ENCODE measurements around the gene EFNA5. TPM values are rescaled to one million over a fixed set of nuclear protein-coding genes. Genes with fewer than 3 reads are reported as not detected.

EFNA5 gene
- total RNA-seq, 1 experiment from 2014 or later = 1.5 TPM

- no peak overlapping the region for H3K4me3 ChIP-seq (ENCODE audit: low read depth, low read length)
- H3K27ac Mint-ChIP-seq (ENCODE audit: unreplicated experiment) = no peak overlapping the region
- no peak for DNase-seq
- peaks cover 15% of the 10 kb centered on the region for H3K4me1 ChIP-seq
- intact Hi-C loops (cut with micrococcal nuclease; ENCODE audit: unreplicated experiment) = no loop called here
- ChIA-PET POLR2A (no interaction called here), CTCF (no interaction called here)
- TF ChIP-seq, protein P1, sequence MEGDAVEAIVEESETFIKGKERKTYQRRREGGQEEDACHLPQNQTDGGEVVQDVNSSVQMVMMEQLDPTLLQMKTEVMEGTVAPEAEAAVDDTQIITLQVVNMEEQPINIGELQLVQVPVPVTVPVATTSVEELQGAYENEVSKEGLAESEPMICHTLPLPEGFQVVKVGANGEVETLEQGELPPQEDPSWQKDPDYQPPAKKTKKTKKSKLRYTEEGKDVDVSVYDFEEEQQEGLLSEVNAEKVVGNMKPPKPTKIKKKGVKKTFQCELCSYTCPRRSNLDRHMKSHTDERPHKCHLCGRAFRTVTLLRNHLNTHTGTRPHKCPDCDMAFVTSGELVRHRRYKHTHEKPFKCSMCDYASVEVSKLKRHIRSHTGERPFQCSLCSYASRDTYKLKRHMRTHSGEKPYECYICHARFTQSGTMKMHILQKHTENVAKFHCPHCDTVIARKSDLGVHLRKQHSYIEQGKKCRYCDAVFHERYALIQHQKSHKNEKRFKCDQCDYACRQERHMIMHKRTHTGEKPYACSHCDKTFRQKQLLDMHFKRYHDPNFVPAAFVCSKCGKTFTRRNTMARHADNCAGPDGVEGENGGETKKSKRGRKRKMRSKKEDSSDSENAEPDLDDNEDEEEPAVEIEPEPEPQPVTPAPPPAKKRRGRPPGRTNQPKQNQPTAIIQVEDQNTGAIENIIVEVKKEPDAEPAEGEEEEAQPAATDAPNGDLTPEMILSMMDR (IDR thresholded peaks at IDR 0.05; ENCODE audit: insufficient read depth in 1 of 2, low read depth in 1 of 2, low read length in 1 of 2, severe bottlenecking in 1 of 2, unreplicated experiment in 1 of 2) = no peak
- BruUV-seq (replicated peaks) = no TSS peak
- H3K9me3 ChIP-seq = no peaks in the 10 kb centered on the region
- no peaks in the 10 kb centered on the region for H3K27me3 Mint-ChIP-seq (ENCODE audit: insufficient read depth, unreplicated experiment)
- no peaks in the 10 kb centered on the region for H3K36me3 ChIP-seq (ENCODE audit: control insufficient read depth, insufficient read depth, low read length)
- no peaks in the 10 kb centered on the region for H3K36me3 Mint-ChIP-seq (ENCODE audit: insufficient read depth, unreplicated experiment)
- H3K27me3 ChIP-seq (replicated peaks; ENCODE audit: control insufficient read depth, insufficient read depth, low read length) = no peaks in the 10 kb centered on the region
- H3K4me3 Mint-ChIP-seq (ENCODE audit: unreplicated experiment) = no peak overlapping the region
- peaks cover 28% of the 10 kb centered on the region for H3K4me1 Mint-ChIP-seq (ENCODE audit: low read depth, unreplicated experiment)
- H3K9me3 Mint-ChIP-seq (ENCODE audit: unreplicated experiment) = no peaks in the 10 kb centered on the region
Measured at GRCh38 chr5:107464416-107464815, 206.3 kb downstream of the EFNA5 start.

DNA sequence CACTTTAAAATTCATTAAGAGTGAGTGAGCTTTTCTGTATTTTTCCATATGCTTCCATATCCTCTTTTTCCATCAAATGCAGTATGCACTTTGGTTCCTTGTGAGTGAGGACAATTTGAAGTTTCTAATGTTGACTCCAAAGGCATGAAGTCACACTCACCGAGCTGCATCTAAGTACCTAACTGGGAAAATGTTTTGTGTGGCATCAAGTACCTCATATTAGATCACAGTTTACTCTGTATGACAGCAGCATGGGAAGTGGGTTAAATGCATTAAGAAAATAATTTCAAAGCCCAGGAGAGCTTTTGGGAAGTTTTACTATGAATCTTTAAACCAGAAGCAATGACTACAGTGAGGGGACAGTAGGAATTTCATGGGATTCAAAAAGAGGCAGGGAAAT lies 207.0 kb downstream of the EFNA5 start:
- ChIA-PET POLR2A (no interaction called here), CTCF (no interaction called here)
- intact Hi-C loops (cut with micrococcal nuclease; ENCODE audit: unreplicated experiment) = no loop called here
- no peak overlapping the region for H3K4me3 ChIP-seq (ENCODE audit: low read depth, low read length)
- Mint-ChIP-seq H3K36me3 (ENCODE audit: insufficient read depth, unreplicated experiment) (no peaks in the 10 kb centered on the region), H3K9me3 (ENCODE audit: unreplicated experiment) (no peaks in the 10 kb centered on the region), H3K4me1 (ENCODE audit: low read depth, unreplicated experiment) (peaks cover 25% of the 10 kb centered on the region), H3K27ac (ENCODE audit: unreplicated experiment) (no peak overlapping the region), H3K4me3 (ENCODE audit: unreplicated experiment) (no peak overlapping the region), H3K27me3 (ENCODE audit: insufficient read depth, unreplicated experiment) (no peaks in the 10 kb centered on the region)
- no TSS peak for BruUV-seq (replicated peaks)
- H3K9me3 ChIP-seq = no peaks in the 10 kb centered on the region
- H3K27me3 ChIP-seq (replicated peaks; ENCODE audit: control insufficient read depth, insufficient read depth, low read length) = no peaks in the 10 kb centered on the region
- H3K36me3 ChIP-seq (ENCODE audit: control insufficient read depth, insufficient read depth, low read length) = no peaks in the 10 kb centered on the region
- peaks cover 15% of the 10 kb centered on the region for H3K4me1 ChIP-seq
- no peak for DNase-seq
- TF ChIP-seq, protein P1 (IDR thresholded peaks at IDR 0.05; ENCODE audit: insufficient read depth in 1 of 2, low read depth in 1 of 2, low read length in 1 of 2, severe bottlenecking in 1 of 2, unreplicated experiment in 1 of 2) = no peak

DNA sequence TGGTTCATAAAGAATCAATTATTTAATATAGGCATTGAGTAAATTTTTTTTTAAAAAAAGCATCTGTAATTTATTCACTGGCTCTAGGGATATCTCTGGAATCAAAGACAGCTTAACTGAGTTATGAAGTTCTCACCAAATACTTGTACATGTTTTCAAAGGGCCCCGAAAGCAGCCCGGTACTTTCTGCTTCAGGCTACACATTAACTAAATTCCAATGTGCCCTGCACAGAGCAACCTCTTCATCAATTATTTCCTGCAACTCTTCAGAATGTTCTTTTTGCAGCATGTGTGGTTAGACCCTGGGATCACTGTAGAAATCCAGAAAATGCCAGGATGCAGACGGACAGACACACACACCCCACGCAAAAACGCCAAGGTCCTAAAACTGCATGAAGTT lies 209.0 kb downstream of the EFNA5 start:
- no peaks in the 10 kb centered on the region for H3K9me3 ChIP-seq
- H3K27me3 ChIP-seq (replicated peaks; ENCODE audit: control insufficient read depth, insufficient read depth, low read length) = no peaks in the 10 kb centered on the region
- peaks cover 28% of the 10 kb centered on the region for H3K4me1 Mint-ChIP-seq (ENCODE audit: low read depth, unreplicated experiment)
- H3K9me3 Mint-ChIP-seq (ENCODE audit: unreplicated experiment) = no peaks in the 10 kb centered on the region
- H3K36me3 Mint-ChIP-seq (ENCODE audit: insufficient read depth, unreplicated experiment) = no peaks in the 10 kb centered on the region
- no peaks in the 10 kb centered on the region for H3K36me3 ChIP-seq (ENCODE audit: control insufficient read depth, insufficient read depth, low read length)
- no peak overlapping the region for H3K4me3 Mint-ChIP-seq (ENCODE audit: unreplicated experiment)
- no TSS peak for BruUV-seq (replicated peaks)
- TF ChIP-seq, protein P1 (IDR thresholded peaks at IDR 0.05; ENCODE audit: insufficient read depth in 1 of 2, low read depth in 1 of 2, low read length in 1 of 2, severe bottlenecking in 1 of 2, unreplicated experiment in 1 of 2) = no peak
- no peaks in the 10 kb centered on the region for H3K27me3 Mint-ChIP-seq (ENCODE audit: insufficient read depth, unreplicated experiment)
- DNase-seq = no peak
- no peak overlapping the region for H3K4me3 ChIP-seq (ENCODE audit: low read depth, low read length)
- intact Hi-C loops (cut with micrococcal nuclease; ENCODE audit: unreplicated experiment) = no loop called here
- H3K4me1 ChIP-seq = peaks cover 22% of the 10 kb centered on the region
- ChIA-PET POLR2A (interaction anchor here (0.7 kb wide), 1 partner anchor 83 kb away, joined by 3 read pairs; no protein-coding TSS in a partner anchor), CTCF (no interaction called here)
- H3K27ac Mint-ChIP-seq (ENCODE audit: unreplicated experiment) = no peak overlapping the region
